Islet of Langerhans (tissue), 1 donor: ENCODE measurements around the gene ANO8.
"Not testable (repeated sequence)": the region's sequence is repeated elsewhere in the genome, so short reads cannot be mapped to it uniquely, and the experiment has no call there.

Experiments used
- FAIRE-seq: peaks from one replicate; lab custom pipeline; 2011; peaks lifted over from hg19 to GRCh38; lab: Jason Lieb, UNC

ANO8 gene

DNA sequence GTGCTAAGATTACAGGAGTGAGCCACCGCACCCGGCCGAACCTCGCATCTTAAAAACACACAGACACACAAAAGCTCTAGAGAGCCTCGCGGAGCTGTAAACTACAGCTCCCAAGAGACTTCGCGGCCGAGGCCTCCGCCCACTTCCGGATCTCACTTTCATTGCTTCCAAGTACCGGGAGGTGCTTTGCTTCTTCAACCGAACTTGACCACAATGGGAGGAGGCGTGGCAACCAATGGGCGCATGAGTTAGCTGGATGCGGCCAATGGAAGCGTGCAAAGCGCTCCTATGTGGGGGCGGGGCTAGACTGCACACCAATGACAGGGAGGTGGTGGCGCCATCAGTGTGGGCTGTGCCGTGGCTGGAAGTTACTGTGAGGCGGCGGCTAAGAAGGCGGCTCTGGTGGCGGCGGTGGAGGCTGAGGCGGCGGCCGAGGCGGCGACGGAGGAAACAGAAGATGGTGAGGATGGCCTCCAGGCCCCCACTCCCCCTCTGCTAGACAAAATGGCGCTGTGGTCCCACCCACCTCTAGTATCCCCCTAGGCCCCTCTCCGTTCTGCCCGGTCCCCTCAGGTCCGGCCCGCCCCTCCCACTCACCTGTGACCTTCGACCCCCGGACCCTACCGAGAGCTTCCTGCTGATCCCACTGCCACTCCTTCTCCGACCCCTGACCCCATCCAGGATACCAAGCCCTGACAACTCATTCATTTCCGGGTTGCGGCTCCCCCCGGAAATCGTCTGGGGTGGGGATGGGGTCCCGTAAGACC is 25.3 kb downstream of the ANO8 start, which contains the start of gene DDA1:
Gene DDA1 (plus strand): TSS at position 366 of the 767 bp plus-strand sequence. CDS start 92 bp downstream, at position 458.
- peak; percentile 99 for FAIRE-seq

DNA sequence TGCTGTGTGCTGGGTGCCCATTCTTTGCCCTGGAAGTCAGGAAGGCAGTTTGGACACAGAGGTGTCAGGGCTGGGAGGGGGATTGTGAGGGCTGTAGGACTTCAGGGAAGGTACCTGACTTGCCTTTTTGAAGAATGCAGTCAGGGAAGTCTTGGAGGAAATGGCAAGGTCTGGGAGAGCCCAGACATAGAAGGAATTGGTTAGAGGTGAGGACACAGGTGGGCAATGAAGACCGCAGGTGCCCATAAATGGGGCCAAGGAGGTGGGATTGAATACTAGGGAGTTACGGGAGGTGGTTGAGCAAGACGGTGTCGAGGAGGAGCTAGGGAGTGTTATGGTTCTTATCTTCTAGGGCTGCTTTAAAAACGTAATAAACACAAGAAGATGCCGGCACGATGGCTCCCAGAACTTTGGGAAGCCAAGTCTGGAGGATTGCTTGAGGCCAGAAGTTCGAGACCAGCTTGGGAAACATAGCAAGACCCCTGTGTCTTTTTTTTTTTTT is 26.7 kb downstream of the ANO8 start:
- no peak for FAIRE-seq

DNA sequence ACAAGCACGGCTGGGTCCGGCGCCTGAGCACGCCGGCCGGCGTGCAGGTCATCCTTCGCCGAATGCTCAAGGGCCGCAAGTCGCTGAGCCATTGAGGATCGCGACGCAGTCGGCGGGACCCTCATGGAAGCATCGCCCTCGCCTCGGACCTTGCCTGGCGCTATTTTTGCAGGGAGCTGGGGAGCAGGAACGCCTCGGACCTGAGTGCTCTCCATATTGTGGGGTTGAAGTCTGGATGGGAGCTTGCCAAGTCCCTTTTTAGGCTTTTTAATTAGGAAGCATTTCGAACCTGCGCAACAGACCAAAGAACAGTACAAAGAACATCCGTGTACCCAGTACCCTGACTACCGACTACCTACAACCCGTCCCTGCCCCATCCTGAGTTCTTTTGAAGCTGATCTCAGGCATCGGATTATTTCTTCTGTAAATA is 28.4 kb downstream of the ANO8 start:
- no peak for FAIRE-seq

DNA sequence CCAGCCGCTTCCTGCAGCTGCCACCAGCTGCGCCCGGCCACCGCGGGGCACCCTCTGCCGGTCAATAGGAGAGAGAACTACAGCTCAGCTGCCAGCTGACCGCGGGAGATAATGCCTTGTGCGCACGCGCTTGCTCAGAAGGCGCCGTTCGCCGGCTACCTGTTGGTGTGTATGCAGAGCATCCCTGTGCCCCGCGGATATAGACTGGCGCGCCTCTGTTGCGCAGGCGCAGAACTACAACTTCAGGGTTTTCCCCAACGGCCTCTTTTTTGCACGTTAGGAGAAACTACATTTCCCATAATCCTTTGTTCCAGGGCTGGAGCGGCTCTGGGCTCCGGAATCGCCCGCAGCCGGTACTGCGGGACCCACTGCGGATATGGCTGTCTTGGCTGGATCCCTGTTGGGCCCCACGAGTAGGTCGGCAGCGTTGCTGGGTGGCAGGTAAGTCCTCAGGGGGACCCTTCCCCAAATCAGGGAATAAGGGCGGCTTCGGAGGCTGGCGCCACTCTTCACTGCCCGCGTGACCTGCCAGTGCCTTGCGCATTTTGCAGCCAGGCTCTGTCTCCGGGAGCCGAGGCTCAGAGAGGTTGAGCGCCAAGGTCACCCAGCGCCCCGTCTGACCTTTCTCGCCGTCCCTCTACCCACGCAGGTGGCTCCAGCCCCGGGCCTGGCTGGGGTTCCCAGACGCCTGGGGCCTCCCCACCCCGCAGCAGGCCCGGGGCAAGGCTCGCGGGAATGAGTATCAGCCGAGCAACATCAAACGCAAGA is 29.0 kb downstream of the ANO8 start, which contains the start of gene MRPL34:
Gene MRPL34 (plus strand): TSS at position 356 of the 768 bp plus-strand sequence. CDS start 21 bp downstream, at position 377.
- FAIRE-seq, result peak; percentile 62

DNA sequence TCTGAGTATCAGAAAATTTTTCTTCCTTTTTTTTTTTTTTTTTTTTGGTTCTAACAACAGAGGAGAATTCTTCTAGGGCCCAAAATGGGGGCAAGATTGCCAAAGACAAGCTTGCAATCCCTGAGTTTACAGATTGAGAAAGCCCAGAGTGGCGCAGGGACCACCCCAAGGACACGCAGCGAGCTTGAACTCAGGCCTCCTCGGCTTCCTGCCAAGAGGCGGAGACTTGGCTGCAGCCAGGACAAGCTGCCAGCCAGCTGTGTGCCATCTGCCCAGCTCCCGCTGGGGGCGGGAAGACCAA is 29.5 kb downstream of the ANO8 start:
- no peak for FAIRE-seq

DNA sequence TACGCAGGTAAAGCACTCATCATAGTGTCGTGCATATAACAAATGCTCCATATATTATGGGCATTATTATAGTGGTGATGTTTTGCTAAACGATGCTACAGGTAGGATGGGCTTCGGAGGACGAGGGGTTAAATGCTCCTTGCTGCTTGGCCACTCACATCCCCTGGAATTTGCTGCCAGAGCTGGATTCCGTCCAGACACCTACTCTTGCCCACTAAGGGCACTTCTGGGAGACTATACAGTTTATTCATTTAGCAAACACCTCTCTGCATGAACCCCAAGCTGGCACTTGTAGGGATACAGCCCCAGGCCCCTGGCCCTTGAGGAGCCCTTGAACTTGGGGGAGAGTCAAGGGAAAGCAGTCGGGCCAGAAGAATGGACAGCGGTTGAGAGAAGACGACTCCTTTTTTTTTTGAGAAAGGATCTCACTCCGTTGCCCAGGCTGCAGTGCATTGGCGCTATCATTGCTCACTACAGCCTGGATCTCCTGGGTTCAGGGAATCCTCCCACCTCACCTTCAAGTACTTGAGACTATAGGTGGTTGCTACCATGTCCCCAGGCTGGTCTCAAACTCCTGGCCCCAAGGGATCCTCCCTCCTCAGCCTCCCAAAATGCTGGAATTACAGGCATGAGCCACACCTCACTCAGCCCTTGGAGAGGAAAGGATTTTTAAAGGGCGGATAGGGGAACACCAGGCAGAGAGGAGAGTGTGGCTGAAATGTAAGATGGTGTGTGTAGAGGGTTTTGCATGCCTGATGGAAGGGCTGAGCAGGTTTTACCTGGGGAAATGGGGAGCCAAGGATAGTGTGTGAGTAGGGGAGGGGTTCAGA is 30.1 kb downstream of the ANO8 start:
- no peak for FAIRE-seq

DNA sequence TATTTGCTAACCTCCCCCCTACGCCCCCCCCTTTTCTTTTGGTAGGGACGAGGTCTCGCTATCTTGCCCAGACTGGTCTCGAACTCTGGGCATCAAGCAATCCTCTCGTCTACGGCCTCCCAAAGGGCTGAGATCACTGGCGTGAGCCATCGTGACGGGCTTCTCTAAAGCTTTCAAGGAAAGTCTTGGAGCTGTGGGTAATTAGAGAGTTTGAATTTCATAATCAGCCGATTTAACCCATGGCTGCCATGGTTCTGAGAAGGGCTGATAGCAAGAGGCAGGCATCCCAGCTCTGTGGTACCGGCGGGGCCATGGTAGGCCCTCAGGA is 30.8 kb downstream of the ANO8 start:
- FAIRE-seq, result no peak

DNA sequence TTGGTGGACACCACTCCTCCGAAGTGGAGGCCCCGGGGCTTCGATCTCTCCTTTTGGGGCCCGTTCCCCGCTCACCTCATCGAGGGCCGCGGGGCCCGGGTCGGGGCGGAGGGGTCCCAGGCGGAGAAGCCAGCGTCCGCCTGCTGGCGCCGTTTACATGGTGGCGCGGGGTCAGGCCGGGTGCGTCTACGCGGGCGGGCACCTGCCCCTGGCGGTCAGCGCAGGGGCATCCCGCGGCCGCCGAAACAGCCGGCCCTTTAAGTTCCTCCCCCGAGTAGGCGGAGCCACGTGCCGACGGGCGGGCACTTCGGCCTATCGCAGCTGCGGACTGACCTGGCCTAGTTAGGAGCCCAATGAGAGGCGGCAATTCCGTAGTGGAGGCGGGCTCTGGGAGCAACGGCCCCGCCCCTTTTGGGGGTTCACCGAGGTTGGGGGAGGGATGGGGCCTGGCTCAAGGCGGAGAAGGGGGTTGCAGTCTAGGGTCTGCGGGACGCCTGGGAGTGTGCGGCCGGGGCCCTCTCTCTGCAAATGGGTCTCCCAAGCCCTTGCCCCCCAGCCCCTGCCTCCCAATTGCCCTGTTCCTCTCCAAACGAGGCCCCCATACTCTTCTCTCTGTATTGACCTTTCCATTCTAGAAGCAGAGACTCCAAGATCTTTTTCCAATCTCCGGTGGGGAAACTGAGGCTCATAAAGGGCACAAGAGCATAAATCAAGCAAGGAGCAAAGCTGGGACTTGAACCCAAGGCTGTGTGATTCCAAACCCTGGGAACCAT is 31.3 kb downstream of the ANO8 start, which contains the start of gene ABHD8:
Gene ABHD8 (minus strand): TSS at position 259 of the 773 bp plus-strand sequence. CDS start 1,809 bp downstream, outside the sequence.
- no peak for FAIRE-seq

DNA sequence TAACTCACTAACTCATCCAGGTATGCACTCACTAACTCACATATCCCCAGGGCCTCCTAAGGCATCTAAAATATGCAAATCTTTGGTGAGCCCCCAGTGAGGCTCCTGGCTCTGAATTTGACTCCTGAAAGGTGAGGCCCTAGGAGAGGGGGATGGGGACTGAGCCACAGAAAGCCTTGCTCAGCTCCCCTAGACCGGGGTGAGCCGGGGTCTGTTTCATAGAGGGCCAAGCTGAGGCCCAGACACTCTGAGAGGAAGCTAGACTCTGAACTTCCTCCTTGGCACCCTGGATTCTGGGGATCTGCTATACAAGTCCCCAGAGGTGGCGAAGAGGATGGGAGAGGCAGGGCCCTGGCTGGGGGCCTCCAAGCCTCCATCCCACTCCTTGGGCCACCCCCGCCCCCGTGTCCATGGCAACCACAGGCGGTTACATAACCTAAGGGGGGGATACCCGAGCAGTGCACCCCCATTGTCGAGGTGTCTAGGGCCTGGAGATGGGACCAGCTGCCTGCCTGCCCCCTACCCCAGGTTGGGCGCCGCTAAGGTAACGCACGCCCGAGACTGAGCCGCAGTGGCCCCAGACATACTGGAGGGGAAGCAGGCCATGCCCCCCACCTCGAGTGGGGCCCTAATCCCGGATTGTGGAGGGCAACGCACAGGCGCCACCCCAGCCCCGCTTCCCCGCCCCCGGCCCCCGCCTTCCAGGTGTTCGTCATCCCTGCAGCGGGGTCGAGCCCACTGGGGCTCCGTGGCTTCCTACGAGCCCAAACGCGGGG is 32.1 kb downstream of the ANO8 start:
- no peak for FAIRE-seq

DNA sequence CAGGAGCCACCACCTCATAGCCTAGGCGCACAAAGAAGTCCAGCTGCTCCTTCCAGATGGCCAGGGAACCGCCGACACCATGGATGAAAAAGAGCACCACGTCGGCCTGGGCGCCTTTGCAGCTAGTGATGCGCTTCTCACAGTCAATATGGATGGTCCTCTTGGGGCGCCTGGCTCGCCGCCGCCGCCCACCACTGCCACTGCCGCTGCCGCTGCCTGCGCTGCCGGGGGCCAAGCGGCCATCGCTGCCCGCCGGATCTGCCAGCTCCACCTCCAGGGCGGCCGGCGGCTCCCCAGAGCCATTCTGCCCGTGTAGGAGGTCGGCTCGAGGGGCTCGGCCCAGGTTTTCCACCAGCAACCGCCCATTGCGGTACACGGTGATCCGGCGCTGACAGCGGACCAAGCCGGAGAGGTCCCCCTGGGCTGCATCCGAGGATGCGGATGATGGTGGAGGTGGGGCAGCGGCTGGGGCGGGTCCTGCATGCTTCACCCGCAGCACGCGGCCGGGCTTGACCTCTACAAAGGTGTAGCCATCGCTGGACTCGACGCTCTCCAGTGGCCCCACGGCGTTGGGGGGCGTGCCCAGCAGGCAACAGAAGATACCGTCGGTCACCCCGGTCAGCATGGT is 33.5 kb downstream of the ANO8 start:
- no peak for FAIRE-seq

DNA sequence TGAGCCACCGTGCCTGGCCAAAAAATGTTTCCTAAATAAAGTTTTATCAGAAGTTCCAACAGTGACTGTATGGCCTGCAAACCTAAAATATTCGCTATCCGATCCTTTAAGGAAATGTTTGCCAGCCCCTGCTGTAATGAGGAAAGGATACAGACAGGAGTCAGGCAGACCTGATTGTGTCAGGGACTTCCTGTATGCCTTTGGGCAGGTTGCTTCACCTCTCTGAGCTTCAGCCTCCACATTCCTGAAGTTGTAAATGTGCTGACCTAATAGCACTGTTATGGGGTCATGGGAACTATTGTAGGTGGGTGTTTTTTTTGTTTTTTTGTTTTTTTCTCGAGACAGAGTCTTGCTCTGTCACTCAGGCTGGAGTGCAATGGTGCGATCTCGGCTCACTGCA is 37.7 kb downstream of the ANO8 start:
- no peak for FAIRE-seq

DNA sequence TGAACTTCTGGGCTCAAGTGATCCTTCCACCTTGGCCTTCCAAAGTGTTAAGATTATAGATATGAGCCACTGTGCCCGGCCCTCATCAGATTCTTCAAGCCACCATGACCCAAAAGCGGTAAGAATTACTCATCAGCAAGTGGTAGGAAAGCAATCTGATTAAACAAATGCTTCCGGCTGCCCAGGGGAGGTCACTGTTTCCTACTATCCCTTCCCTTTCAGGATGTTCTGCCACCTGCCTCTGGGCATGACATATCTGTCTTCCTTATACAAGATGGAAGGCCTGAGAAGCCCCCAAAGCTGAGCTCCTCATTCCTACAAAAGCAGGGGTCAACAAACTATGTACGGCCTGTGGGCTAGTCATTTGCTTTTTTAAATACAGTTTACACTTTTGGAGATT is 38.4 kb downstream of the ANO8 start:
- FAIRE-seq, result no peak

DNA sequence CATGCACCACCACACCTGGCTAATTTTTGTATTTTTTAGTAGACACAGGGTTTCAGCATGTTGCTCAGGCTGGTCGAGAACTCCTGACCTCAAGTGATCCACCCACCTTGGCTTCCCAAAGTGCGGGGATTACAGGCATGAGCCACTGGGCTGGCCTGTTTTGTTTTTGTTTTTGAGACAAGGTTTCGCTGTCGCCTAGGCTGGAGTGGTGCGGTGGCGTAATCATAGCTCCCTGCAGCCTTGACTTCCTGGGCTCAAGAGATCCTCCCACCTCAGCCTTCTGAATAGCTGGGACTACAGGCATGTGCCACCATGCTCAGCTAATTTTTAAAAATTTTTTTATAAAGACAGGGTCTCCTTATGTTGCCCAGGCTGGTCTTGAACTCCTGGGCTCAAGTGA is 39.1 kb downstream of the ANO8 start:
- not testable (repeated sequence) for FAIRE-seq

DNA sequence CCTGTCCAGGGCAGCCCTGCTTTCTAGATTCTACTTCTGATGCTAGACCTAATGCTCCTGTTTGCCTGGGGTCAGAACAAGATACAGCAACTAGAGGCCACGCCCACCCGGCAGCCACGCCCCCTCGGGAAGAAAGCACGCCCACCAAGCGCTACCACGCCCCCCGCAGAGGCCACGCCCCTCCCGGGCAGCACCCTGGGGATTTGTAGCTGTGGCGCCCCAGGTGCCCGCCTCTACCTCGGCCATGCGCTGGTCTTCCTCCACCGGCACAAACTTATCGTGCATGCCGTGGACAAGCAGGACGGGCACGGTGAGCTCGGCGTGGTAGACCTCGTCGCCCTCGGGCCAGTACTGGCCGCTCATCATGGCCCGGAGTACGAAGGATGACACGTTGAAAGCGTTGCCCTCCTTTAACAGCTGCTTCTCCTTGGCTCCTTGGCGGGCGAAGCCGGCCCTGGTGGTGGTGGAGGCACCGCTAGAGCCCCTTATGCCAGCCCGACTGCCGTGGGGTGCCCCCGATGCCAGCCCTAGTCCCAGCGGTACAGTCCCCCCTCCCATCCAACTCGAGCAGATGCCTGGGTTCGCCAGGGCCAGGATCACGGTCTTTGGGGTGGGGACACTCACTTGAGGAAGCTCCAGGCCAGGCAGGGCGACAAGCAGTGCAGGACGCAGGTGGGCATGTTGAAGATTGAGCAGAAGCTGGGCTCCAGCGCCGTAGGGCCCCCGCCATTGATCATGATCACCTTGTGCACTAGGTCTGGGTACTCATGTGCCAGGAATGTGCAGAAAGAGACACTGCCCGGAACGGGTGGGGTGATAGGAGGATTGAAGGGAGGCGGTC is 40.4 kb downstream of the ANO8 start:
- no peak for FAIRE-seq

DNA sequence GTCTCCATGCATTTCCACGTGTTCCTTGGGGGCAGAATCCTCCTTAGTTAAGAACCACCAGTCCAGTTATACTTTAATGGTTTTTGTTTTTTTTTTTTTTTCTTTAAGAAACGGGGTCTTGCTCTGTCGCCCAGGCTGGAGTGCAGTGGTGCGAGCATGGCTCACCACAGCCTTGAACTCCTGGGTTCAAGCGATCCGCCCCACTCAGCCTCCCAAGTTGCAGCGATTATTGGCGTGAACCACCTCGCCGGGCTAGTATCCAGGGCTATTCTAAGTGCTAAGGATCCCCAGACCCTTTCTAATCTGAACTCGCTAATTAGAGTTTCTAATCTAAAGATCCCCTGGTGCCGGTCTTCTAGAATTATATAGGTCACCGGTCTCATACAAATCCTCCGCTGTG is 41.0 kb downstream of the ANO8 start:
- FAIRE-seq, result no peak

DNA sequence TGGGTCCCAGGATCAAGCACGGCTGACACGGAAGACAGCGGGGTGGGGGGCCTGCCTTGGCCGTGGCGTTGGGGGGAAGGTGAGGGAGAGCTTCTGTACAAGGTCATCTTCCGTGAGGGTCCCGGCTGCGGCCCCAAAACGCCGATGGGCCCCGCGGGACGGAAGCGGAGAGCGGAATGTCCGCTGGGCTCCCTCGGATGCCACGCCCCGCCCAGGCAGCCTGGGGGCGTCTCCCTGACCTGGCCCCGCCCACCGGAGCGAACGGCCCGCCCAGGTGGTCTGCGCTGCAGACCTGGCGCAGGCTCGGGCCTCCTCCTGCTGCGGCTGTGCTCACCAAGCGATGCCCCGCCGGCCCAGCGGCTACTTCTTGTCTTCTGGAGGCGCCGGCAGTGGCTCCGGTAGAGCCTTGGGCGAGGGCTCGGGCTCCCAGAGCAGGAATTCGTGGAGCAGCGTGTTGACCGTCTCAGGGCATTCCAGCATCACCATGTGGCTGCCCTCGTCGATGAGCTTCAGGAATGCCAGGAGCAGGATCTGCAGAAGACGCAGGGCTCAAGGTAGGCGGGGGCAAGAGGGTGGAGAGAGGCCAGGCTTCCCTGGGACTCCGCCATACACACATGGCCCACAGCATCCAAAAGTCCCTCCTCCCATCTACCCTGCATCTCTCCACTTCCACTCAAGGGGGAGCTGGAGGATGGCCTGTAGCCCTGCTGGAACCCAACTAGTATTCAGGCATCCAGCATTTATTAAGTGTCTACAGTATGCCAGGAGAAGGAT is 42.2 kb downstream of the ANO8 start:
- FAIRE-seq, result no peak

DNA sequence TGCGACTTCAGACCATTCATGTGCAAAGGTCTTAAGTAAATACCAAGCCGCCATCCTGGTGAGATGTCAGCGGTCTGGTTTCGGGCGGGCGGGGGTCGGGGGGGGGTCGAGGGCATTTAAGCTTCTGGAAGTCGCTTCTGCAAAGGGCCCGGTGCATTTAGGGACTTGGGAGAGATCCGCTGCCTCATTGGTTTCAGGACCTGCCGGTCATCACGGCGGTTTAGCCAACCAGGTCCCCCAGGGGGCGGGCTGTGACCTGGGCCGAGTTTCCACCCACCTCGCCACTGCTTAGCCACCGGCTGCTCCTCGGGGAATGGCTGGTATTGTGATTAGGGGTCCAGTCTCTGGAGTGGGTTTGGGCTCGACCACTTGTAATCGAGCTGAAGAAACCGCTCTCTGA is 45.2 kb downstream of the ANO8 start:
- FAIRE-seq, result no peak

DNA sequence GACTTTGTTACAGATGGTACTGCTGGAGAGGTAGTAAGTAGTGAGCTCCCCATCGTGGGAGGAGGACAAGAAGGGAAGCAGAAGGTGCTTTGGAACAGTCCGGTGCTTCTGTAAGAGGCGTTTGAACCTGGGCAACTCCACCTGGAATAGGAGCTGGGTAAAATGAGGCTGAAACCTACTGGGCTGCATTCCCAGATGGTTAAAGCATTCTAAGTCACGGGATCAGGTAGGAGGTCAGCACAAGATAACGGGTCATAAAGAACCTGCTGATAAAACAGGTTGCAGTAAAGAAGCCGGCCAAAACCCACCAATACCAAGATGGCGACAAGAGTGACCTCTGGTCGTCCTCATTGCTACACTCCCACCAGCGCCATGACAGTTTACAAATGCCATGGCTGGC is 47.9 kb downstream of the ANO8 start:
- no peak for FAIRE-seq

DNA sequence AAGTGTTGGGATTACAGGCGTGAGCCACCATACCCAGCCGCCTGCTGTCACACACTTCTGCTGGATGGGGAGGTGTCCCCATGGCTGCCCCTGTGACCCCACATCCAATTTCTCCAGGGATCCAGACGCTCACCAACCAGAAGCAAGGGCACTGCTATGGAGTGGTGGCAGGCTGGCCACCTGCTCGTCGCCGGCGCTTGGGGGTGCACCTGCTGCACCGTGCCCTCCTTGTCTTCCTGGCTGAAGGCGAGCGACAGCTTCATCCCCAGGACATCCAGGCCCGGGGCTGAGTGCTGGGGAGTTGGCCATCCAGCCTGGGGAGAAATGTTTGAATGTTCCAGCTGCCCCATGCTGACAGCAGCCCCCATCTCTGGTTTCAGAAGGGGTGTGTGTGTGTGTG is 48.4 kb downstream of the ANO8 start:
- FAIRE-seq, result no peak
